ENCODE results near the gene EZH1.

The EZH1 gene

GRCh38 chr17:42744806-42745617, at the start of gene EZH1:
Gene EZH1, minus strand, starts transcription at chr17:42745040. Its CDS starts 16,099 bp downstream, at chr17:42728941.
- H3K4me3 ChIP-seq (ENCODE audit: low read depth, low read length): peak within 1 kb of the TSS; percentile 77
- no peak for TF ChIP-seq CTCF (IDR thresholded peaks at IDR 0.05; ENCODE audit: insufficient read depth, low read depth, low read length, missing control alignments)
- peak; percentile 96 for DNase-seq (ENCODE audit: low read depth)

- no peak overlapping the region for H3K4me3 ChIP-seq (ENCODE audit: low read depth, low read length)
- DNase-seq (ENCODE audit: low read depth): no peak
- no peak for TF ChIP-seq CTCF (IDR thresholded peaks at IDR 0.05; ENCODE audit: insufficient read depth, low read depth, low read length, missing control alignments)
Observed at GRCh38 chr17:42792545-42792944, 47.7 kb upstream of the EZH1 start.

- DNase-seq (ENCODE audit: low read depth): no peak
- H3K4me3 ChIP-seq (ENCODE audit: low read depth, low read length): no peak overlapping the region
- no peak for TF ChIP-seq CTCF (IDR thresholded peaks at IDR 0.05; ENCODE audit: insufficient read depth, low read depth, low read length, missing control alignments)
Observed at GRCh38 chr17:42791948-42792347, 47.1 kb upstream of the EZH1 start.

GRCh38 chr17:42787266-42787665, 42.4 kb upstream of the EZH1 start:
- TF ChIP-seq CTCF (IDR thresholded peaks at IDR 0.05; ENCODE audit: insufficient read depth, low read depth, low read length, missing control alignments): no peak
- no peak for DNase-seq (ENCODE audit: low read depth)
- H3K4me3 ChIP-seq (ENCODE audit: low read depth, low read length): no peak overlapping the region

GRCh38 chr17:42784811-42785592, 40.2 kb upstream of the EZH1 start:
- no peak for TF ChIP-seq CTCF (IDR thresholded peaks at IDR 0.05; ENCODE audit: insufficient read depth, low read depth, low read length, missing control alignments)
- no peak for DNase-seq (ENCODE audit: low read depth)
- no peak overlapping the region for H3K4me3 ChIP-seq (ENCODE audit: low read depth, low read length)

- no peak for TF ChIP-seq CTCF (IDR thresholded peaks at IDR 0.05; ENCODE audit: insufficient read depth, low read depth, low read length, missing control alignments)
- H3K4me3 ChIP-seq (ENCODE audit: low read depth, low read length): no peak overlapping the region
- no peak for DNase-seq (ENCODE audit: low read depth)
Observed at GRCh38 chr17:42784409-42784808, 39.6 kb upstream of the EZH1 start.
